DMS153 treated with DMSO at 0.1 percent for 48 hours (cell line): ENCODE results near the gene ARHGAP42.
A peak's percentile ranks its signal among the peaks of the same experiment; 100 is the strongest.

Experiments used
- DNase-seq: peaks from one replicate; lab custom pipeline; 2025; ENCODE audit not compliant: unreplicated experiment; lab: John Stamatoyannopoulos, UW

ARHGAP42 gene

GRCh38 chr11:100794446-100794845, 107.4 kb downstream of the ARHGAP42 start:
- DNase-seq = no peak

DNA sequence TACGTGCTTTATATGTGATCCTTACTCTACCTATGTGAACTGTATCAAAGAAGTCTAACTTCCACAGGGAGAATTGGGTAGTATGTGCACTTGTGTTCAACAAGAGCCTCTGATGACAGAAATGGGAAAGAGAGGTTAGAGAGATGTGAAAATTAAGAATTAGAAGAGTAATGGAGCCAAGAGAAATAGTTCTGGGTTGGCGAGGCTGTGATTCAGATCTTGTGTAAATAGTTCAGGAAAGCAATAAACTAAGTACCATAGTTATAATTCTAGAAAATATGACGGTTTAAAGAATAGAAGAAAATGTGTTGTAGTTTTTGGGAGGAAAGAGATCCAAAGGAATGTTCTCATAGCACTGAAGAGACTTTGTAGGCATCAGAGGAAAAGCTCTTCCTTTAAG, 112.4 kb downstream of the ARHGAP42 start:
- no peak for DNase-seq

GRCh38 chr11:100800202-100800601, 113.1 kb downstream of the ARHGAP42 start:
- no peak for DNase-seq

DNA sequence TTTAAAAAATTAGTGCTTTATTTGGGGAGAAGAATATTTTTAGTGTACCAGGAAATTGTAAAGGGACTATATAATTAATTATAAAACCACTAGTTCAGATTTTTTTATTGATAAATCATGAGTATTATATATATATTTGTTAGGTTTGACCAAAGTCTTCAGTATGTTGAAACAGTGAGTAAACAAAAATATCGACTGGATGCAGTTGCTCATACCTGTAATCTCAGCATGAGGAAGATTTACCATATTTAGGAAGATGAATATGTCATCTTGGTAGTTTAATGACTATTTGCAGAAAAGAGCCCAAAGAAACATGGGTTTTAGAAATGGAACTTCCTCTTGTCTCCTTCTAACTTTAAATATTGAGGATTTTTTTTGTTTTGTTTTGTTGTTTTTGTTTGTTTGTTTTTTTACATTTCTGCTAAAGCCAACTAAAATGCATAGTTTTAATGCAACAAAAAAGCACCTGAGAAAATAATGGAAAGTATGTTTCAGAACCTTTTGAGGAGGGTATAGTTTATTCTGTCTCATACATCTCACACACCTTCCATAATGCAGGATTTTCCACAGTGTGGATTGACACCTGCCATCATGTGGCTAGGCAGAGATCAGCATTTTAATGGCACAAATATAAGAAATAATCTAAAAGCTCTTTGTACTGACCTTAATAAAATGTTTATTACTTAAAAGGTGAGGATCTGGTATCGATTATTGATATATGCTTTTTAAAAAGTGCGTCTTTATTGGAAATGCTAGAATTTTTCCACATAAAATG, 114.3 kb downstream of the ARHGAP42 start:
- DNase-seq = no peak

DNA sequence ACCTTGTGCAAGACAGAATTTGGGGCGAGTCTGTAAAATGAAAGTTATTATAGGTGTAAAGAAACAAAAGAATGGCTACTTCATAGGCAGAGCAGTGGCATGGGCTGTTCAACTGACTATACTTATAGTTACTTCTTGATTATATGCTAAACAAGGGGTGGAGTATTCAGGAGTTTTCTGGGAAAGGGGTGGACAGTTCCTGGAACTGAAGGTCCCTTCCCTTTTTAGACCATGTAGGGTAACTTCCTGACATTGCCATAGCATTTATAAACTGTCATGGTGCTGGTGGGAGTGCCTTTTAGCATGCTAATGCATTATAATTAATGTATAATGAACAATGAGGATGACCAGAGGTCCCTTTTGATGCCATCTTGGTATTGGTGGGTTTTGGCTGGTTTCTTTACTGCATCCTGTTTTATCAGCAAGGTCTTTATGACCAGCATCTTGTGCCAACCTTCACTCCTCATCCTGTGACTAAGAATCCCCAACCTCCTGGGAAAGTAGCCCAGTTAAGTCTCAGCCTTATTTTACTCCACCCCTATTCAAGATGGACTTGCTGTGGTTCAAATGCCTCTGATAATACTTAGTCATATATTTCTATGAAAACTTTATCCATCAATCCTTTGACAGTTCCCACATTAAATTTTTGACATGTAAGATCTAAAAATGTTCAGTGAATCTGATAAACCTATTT, 118.6 kb downstream of the ARHGAP42 start:
- no peak for DNase-seq

GRCh38 chr11:100806296-100806695, 119.2 kb downstream of the ARHGAP42 start:
- DNase-seq = no peak

GRCh38 chr11:100808904-100809491, 121.9 kb downstream of the ARHGAP42 start:
- no peak for DNase-seq

GRCh38 chr11:100810146-100810545, 123.1 kb downstream of the ARHGAP42 start:
- DNase-seq = no peak

DNA sequence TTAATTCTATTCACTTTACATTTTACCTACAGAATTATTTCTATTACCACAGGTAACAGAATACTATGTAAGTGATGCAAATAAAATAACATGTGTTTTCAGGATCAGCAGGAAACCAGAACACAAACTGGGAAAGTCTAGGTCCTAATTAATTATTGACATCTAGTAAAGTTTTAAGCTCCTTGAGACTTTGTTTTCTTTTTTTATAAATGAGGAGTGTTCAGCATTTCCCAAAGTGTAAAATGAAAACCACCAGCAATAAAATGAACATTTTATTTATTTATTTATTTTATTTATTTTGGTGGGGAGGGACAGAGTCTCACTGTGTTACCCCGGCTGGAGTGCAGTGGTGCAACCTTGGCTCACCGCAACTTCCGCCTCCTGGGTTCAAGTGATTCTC, 123.6 kb downstream of the ARHGAP42 start:
- no peak for DNase-seq

DNA sequence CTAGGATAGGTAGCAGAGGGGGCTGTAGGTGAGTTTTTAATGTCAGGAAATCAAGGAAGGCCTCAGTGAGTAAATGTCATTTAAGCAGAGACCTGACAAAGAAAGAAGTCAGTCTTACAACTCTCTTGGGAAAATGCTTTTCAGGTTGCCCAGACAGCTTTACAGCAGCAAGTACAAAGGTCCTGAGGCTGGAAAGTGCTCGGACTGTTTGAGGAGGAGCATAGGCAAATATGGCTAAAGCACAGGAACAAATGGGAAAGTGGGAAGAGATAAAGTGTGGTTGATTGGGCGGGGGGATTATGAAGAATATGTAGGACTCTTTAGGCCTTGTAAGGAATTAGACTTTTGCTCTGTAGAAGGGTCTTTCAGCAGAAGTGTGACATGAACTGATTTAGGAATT, 125.4 kb downstream of the ARHGAP42 start:
- no peak for DNase-seq

- no peak for DNase-seq
Measured at GRCh38 chr11:100815787-100816330, 128.8 kb downstream of the ARHGAP42 start.

DNA sequence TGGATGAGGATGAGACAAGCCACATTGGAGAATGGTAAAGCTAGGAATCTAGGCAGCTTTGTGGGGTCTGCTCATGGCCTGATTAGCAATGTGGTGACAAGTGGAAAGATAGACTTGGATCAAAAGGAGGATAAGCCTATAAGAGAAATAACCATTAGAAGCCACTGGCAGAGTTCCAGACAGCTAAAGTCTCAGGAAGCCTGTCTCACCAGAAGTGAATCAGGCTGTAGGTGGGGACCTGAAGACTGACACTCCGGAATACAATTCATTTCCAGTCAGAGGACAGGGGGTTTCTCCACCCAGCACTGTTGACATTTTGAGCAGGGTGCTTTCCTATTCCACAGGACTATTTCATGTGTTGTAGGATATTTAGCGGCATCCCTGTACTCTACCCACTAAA, 129.7 kb downstream of the ARHGAP42 start:
- DNase-seq = no peak

- DNase-seq = no peak
Measured at GRCh38 chr11:100817620-100818019, 130.5 kb downstream of the ARHGAP42 start.

DNA sequence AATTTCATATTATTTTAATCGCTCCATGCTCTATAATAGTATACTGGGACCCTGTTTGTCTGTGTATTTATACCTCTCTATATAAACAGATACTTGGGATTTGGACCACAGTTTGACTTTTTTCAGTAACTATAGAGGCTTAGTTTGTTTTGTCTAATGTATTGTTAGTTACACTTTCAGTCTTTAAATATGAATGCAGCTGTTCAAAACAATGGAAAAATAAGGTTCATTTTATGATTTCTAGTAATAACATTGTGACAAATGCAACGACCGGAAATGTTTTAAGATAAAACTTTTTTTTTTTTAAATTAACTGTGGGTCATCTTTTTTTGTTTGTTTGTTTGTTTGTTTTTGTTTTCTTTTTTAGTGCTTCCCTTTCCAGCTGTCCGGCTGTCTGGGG, 133.5 kb downstream of the ARHGAP42 start:
- DNase-seq = no peak

GRCh38 chr11:100821198-100821597, 134.1 kb downstream of the ARHGAP42 start:
- DNase-seq = no peak

GRCh38 chr11:100823360-100823759, 136.3 kb downstream of the ARHGAP42 start:
- DNase-seq = no peak

GRCh38 chr11:100824041-100824809, 137.1 kb downstream of the ARHGAP42 start:
- no peak for DNase-seq

DNA sequence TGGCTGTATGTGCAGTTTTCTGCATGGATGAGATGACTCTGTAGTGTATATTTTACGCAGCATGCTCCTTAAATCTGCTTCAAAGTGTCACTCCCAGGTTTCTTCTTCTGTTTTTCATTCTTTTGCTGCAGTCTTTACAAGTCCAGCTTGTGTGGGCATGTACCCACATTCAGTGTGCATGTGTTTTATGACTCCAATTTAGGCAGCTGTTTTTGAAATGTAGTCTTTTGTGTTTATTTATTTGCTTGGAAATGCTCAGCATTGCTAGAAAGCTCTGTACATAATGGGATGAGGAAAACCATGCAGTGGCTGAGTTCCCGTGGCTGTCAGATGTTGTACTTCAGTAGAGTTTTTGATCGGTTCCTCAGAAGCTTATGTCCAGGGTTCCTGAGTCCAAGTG, 138.5 kb downstream of the ARHGAP42 start:
- no peak for DNase-seq

DNA sequence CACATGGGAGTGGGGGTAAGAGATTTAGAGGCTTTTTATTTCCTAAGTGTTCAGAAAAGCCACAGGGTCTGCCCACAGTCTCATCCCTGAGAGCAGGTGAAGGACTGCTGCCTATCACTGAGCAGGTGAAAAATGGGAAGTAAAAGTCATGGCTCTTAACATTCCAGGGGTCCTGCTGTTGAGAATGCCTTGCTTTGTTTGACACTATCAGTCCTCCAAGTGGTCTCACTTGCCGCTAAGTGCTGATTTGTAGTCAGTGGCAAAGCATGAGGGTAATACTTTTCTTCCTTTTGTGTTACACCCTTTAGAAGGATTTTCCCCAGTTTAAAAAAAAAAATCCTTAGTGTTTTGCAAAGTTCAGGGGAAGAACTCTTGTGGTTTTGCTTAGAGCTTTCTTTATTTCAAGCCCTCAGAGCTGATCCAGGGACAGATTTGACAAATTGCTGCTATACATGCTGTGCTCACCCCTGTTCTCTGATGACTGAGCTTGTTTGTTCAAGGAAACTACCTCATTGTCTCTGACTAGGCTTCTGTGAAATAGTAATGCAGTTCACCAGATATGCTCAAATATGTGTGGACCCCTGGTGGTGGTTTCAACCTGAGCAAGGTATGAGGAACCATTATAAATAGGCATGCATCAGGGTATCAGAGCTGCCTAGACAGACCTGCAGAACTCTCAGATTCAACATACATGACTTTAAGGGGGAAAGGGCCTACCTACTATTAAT, 141.0 kb downstream of the ARHGAP42 start:
- peak; percentile 36 for DNase-seq

DNA sequence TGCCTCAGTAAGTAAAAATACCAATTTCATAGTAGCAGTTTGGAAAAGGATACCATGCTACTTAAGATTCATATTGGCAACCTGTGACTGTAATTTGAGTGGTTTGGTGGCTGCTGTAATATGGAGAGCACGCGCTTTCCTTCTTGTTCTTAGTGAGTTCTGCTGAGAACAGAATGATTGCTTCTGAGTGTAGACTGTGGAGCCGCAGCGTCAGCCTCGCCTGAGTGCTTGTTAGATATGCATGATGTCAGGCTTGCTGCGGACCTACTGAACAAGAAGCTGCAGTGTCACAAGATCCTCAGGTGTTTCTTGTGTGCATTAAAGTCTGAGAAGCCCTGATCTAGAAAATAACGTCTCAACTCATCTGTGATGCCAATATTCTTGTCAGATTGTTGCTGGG, 143.2 kb downstream of the ARHGAP42 start:
- no peak for DNase-seq
